HG03432 (cell line): ENCODE results near the gene SCAF11.

Source experiments
- ATAC-seq: cut with Tn5 transposase; IDR thresholded peaks from one replicate; pipeline ENCODE4 v1.9.1; 2021; ENCODE audit warnings: mild to moderate bottlenecking, moderate library complexity; ENCODE audit not compliant: unreplicated experiment

SCAF11 gene

GRCh38 chr12:45980540-45980939, 9.8 kb downstream of the SCAF11 start:
- no peak for ATAC-seq

DNA sequence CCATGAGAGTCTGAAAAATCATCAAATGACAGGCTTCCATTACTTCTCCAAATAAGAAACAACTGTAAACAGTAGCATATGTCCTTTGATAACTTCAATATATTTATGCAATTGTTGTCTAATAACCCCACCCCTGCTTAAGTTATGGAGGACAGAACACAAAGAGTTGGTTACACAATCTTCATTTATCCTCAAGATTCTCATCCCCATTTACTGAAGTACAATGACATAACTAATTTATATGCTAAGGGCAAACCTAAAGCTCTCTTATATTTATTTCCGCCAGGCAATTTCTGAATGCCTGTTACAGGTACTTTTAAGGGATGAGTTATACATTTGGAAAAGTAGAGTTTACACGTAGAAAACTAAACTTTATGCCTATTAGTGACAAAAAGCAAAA, 12.3 kb downstream of the SCAF11 start:
- no peak for ATAC-seq

GRCh38 chr12:45977620-45978019, 12.8 kb downstream of the SCAF11 start:
- ATAC-seq = no peak

DNA sequence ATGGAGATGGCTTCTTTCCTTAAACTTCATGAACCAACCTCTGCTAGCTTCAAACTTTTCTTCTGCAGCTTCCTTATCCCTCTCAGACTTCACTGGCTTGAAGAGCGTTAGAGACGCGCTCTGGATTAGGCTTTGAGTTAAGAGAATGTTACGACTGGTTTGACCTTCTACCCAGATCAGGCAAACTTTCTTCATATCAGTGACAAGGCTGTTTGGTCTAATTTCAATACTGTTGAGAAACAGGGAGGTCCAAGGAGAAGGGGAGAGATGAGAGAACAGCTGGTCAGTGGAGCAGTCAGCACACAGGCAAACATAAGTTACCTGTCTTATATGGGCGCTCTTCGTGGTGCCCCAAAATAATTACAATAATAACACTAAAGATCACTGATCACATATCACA, 14.9 kb downstream of the SCAF11 start:
- ATAC-seq = no peak

DNA sequence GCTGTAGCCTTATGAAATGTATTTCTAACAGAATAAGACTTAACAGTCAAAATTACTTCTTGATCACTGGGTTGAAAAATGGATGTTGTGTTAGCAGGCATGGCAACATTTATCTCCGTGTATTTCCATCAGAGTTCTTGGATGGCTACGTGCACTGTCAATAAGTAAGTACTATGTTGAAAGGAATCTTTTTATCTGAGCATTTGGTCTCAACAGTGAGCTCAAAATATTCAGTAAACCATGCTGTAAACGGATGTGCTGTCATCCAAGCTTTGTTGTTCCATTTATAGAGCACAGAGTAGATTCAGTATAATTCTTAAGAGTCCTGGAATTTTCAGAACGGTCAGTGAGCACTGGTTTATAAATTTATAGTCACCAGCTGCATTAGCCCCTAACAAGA, 15.5 kb downstream of the SCAF11 start:
- ATAC-seq = no peak

DNA sequence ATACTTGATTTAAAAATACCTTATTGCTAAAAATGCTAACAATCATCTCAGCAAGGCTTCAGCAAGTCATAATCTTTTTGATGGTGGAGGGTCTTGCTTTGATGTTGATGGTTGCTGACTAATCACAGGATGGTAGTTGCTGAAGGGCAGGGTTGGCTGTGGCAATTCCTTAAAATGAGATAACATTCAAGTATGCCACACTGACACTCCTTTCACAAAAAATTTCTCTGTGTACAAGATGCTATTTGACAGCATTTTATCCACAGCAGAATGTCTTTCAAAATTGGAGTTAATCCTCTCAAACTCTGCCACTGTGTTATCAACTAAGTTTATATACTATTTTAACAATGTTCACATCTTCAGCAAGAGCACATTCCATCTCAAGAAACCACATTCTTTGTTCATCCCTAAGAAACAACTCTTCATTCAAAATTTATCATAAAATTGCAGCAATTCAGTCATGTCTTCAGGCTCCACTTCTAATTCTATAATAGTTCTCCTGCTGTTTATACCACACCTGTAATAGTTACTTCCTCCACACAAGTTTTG, 16.1 kb downstream of the SCAF11 start:
- no peak for ATAC-seq

DNA sequence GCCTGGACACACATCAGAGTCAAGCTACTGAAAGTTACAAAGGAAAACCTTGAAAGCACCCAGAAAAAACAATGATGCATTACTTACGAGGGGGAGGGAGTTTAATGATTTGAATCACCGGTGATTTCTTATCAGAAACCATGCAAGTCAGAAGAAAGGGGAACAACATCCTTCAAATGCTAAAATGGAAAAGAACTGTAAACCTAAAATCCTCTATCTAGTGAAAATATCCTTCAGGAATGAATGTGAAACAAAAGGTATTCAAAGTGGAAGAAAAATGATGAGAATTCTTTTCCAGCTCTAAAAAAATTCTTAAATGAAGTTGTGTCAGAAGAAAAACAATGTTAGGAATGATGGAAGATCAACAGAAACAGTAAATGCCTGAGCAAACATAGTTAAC, 16.8 kb downstream of the SCAF11 start:
- ATAC-seq = no peak

DNA sequence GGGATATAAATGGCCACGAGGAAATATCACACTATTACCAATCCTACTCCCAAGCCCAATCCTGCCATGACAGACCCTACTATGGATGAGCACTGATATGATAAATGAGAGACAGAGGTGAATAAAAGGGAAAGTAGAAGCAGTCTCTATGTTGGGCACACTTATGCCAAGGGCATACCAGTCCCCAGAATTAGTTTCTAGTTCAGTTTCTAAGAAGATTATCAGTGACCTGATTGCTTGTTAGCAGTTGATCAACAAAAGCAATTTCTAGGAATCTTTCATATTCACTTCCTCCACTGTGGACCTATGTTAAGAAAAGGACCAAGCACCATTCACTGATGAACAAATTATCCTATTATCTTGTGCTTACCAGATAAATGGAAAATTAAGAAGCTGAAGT, 20.0 kb downstream of the SCAF11 start:
- ATAC-seq = no peak

DNA sequence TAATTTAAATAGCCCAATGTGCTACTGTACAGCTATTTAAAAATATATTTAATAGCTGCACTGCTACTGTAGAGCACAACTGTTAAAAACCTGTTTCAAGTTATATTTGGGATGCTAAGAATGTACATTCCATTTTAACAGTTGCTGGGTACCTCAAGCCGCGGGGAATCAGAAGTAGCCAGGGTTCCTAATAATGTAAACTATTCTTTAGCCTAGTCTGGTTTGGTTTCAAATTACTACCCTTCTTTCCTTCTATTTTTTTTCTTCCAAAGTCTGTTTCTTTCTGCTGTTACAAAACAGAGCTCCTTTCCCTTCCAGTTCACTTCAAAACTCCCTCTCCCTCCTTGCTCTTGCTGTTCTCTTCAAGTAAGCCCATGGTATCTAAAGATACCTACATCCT, 21.3 kb downstream of the SCAF11 start:
- ATAC-seq = no peak

DNA sequence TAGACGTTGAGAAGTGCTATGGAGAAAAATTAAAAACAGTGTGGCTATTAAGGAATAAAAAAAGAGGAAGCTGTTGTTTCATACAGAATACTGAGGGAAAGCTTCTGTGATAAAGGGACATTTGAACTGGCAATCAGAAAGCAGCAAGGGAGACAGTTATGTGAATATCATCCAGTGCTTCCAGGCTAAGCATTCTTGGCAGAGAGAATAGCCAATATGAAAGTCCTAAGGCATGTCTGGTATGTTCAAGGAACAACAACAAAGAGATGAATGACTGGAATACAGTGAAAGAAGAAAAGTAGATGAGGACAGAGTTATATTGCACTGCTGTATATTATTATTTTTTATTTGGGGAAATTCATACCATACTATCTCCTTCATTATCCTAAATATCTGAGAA, 23.9 kb downstream of the SCAF11 start:
- no peak for ATAC-seq

GRCh38 chr12:45962553-45963325, 27.6 kb downstream of the SCAF11 start:
- ATAC-seq = no peak

DNA sequence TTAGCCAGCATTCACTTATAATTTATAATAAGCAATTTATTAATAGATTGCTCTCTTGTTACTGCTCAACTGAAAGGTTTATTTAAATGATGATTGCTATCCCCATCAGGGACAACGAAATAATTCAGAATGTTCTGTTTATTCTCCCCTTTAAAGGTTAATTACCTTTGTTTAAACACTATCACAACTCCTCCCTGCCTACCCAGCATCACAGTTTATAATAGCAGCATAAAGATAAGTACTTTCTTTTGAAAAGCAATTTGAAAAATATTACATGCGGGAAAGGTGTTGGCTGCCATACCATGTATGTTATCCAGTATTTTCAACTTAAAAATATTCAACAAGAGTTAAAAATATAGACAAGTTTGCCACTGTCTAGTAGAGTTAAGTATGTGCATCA, 30.6 kb downstream of the SCAF11 start:
- ATAC-seq = no peak

DNA sequence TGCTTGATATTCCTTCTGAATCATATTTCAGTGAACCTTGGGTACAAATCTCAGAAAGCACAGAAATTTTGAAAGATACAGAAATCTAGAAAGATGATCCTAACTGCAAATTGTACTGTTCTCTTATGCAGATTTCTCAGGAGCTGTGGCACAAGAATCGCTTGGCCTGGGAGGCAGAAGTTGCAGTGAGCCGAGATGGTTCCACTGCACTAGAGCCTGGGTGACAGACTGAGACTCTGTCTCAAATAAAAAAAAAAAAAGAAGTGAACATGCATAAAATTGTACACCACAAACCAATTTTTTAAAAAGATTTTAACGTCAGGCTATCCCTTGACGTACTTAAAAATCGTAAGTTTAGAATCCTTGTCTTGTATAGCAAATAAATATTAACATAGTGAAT, 31.3 kb downstream of the SCAF11 start:
- no peak for ATAC-seq

GRCh38 chr12:45948546-45948945, 41.8 kb downstream of the SCAF11 start:
- no peak for ATAC-seq

DNA sequence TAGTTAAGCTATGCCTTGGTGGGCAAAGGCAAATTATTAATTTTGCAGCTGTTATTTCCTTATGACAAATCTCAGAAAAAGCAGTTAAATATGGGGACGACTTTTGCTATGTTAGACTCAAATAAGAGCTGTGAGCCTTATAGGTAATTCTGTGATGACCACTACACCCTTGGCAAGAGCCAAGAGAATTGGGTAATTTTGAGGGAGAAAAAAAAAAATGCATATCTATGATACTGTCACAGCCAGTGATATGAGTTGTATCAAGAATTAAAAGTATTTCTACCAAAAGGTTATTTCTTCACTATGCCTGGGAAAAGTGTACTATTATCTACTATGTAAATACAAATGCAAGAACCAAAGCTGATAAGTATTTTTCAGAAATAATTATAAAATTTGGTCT, 43.9 kb downstream of the SCAF11 start:
- no peak for ATAC-seq

- ATAC-seq = no peak
Observed at GRCh38 chr12:45944771-45945170, 45.6 kb downstream of the SCAF11 start.

DNA sequence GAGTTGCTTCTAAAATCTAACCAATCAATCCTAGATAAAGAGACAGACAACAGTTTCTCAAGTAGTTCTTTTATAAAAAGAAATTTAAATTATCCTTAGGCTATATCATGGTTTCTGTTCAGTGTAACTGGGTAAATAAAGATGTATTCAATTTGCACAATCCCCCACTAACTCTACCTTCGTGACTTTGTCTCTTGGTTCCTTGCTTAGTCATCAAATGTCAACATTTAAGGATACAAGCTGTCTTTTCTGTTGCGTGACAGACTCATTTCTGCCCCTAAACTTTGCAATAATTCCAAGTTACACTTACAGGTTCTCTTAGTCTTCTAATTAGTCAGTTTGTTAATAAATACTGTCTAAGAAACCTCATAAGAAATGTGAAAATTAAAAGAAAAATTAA, 50.6 kb downstream of the SCAF11 start:
- ATAC-seq = no peak

DNA sequence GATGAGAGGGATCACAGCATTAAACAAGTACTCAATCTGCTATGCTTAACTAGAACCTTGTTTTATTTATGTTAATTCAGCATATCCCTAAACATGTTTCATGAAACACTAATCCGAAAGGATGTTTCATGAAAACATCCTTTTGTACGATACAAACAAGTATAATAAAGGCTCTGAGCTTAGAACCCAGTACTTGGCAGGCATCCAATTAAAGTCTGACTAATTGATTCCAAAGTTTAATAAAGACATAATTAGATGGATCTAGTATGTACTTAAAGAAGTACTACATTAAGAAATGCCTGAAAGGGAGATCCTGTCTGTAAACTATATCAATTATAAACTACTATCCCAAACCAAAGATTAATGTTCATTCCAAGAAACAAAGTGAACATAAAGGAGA, 51.8 kb downstream of the SCAF11 start:
- no peak for ATAC-seq

DNA sequence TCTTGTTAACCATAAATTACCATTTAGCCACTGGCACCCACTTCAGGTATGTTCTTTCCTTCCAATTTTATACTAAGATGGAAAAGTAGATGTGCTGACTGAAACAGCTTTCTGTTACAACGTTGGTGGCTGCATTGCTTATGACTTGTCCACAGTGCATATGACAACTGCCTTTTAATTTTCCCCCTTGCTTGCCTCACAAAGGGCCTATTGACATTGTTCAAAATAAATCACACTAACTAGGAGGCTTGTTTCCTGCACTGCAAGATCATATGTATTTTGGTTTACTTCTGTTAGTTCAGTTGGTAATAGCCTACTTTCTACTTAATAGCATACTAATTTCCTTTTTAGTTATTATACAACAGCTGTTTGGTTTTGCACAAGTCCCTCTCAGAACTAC, 55.4 kb downstream of the SCAF11 start:
- ATAC-seq = no peak

DNA sequence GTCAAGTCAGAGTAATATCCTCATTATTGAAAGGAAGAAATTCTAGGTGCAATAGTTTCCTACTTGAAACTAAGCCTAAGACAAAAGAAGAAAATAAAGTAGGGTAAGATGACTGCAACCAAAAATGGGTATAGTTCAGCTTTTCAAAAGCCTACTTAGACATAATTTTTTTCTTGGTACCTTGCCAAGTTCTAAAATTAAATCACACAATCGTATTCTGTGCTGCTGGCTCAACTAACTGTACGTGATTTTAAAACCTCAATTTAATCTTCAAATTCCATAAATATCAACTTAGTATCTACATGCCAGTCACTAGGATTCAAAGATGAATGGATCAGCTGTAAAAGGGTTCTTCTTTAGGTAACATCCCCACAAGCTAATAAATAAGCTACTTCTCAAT, 56.9 kb downstream of the SCAF11 start:
- no peak for ATAC-seq

- ATAC-seq = no peak
Observed at GRCh38 chr12:45930369-45930768, 60.0 kb downstream of the SCAF11 start.

GRCh38 chr12:45928309-45928708, 62.1 kb downstream of the SCAF11 start:
- no peak for ATAC-seq

DNA sequence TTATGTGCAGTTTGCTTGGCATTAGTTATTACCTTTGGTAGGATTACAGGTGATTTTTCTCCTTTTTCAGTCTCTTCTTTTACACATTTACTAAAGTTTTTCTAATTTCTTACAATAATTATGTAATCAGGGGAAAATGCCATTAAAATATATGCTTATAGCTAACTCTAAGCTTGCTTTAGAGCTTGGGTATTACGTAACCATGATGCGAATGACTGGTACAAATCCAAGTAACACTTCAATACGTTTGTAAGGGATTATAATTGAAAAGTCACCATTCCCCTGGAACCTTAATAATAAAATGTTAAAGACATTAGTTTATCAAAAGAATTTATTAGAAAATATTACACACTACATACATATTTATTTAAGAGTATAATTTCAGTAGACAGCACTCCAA, 71.6 kb downstream of the SCAF11 start:
- no peak for ATAC-seq
